Astrocyte of the spinal cord (primary cell): ENCODE measurements around the gene NRXN3.
"Not testable (repeated sequence)": the region's sequence is repeated elsewhere in the genome, so short reads cannot be mapped to it uniquely, and the experiment has no call there.

Source experiments
- DNase-seq: peaks from one replicate; pipeline ENCODE4 v3.0.0; 2011; ENCODE audit warnings: low read depth, low spot score
- H3K4me3 ChIP-seq: 2 replicates; pipeline ENCODE4 v1.5.1; 2011; ENCODE audit warnings: low read depth, mild to moderate bottlenecking, low read length, moderate library complexity
- CTCF ChIP-seq: IDR thresholded peaks from 2 replicates; pipeline ENCODE4 v1.5.1; 2012; ENCODE audit warnings: low read depth, mild to moderate bottlenecking, low read length, inconsistent platforms
- in situ Hi-C: cut with HindIII; loops from 2 replicates; pipeline ENCODE4 v1.10.0; 2017; ENCODE audit warnings: low sequenced_read_pairs

The NRXN3 gene

DNA sequence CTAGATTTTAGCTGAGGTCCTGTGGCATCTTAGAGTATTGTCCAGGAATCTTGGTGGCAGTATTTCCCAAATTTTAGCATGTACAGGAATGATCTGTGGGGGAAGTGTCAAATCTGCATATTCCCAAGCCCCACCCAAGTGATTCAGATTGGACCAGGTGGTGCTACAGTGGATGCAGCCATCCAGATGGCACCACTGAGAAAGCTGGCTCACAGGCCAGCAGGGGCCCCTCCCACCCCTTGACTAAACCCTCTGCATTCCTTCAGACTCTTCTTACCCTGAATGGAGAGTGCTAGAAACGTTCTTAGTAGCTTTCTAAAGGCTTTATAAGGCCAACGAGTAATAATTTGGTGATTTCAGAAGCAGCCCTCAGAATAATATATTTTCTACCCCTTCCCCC is 255.2 kb downstream of the NRXN3 start:
- in situ Hi-C loops: no loop called here
- no peak for TF ChIP-seq CTCF
- H3K4me3 ChIP-seq: no peak overlapping the region
- DNase-seq: no peak

DNA sequence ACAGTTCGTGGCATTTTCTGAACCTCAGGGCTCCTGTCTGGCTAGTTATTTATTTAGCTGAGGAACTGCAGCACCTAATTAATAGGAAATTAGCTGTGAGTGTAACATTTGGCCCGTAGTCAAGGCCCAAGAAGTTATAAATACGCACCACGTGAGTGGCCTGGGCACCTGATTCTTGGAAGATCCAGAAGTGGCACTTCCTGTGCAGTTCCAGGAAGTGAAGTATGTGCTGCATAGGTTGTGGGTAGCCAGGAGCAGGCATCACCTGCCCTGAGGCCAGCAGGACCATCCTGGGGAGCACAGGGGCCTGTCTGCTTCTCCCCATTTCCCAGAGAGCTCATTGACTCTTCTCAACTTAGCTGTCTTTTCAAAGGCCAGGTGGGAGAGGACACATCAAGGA is 255.6 kb downstream of the NRXN3 start:
- no peak overlapping the region for H3K4me3 ChIP-seq
- in situ Hi-C loops: no loop called here
- no peak for DNase-seq
- TF ChIP-seq CTCF: no peak

DNA sequence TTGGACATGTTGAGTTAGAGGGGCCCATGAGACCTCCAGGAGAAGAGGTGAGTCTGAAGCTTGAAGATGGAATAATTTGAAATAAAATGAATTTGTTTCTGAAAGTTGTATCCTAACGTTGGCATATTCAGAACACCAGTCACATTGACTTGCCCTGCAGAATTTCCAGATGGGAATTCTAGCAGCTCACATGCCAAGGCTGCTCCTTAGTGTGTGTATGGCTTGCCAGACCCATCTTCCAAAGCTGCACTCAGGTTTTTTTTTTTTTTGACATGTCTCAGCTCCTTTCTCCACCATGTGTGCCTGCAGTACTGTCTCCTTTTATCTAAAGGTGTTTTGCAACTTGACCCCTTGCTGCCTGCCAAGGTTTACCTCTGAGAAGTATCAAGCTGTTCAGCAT is 261.9 kb downstream of the NRXN3 start:
- TF ChIP-seq CTCF: no peak
- no peak overlapping the region for H3K4me3 ChIP-seq
- DNase-seq: no peak
- in situ Hi-C loops: no loop called here

GRCh38 chr14:78437448-78437847 is 267.3 kb downstream of the NRXN3 start:
- DNase-seq, in situ Hi-C loops, H3K4me3 ChIP-seq: not testable (repeated sequence)

DNA sequence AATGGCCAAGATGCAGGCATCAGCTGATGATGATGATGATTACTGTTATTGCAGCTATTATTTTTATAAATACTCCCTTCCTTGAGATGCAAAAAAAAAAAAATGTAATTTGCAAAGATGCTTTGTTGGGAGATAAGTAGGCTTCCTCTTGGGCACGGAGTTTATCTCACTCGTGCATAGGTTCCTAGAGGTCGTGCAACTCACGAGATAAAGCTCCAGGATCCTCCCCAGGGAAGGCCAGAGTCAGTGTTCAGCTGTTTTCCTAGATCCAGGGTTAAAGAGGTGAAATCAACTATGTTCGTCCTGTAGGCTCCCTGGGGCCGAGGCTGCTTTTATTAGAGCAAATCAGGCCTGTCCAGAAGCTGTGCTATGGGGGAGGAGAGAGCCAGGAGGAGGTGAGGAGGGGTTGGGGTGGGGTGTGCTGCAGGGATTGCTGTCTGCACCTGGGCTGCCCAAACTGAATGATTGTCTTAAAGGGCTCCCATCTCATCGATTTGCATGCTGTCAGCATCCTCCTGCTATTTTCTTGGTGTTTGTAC is 270.3 kb downstream of the NRXN3 start:
- no peak for TF ChIP-seq CTCF
- in situ Hi-C loops: no loop called here
- no peak overlapping the region for H3K4me3 ChIP-seq
- no peak for DNase-seq

DNA sequence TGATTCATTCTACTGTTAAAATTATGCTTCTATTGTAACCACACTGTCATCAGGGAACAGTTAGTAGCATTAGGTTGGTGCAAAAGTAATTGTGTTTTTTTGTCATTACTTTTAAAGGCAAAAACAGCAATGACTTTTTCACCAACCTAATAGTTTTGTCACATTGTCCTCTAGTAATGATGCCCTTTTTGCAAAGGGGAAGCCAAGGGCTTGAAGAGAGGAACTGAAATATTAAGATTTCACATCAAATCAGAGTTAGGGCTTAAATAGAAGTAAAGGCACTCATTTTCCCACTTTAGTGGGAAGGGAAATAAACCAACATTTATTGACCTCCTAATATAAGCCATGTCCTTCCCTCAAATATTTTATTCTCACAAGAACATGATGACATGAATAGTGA is 273.7 kb downstream of the NRXN3 start:
- TF ChIP-seq CTCF: no peak
- H3K4me3 ChIP-seq: no peak overlapping the region
- no peak for DNase-seq
- in situ Hi-C loops: no loop called here

- no peak for DNase-seq
- in situ Hi-C loops: no loop called here
- TF ChIP-seq CTCF: no peak
- no peak overlapping the region for H3K4me3 ChIP-seq
Measured at GRCh38 chr14:78445275-78445674, 275.1 kb downstream of the NRXN3 start.
